ENCODE results near the gene SLC6A8. TPM values are rescaled to one million over a fixed set of nuclear protein-coding genes. Genes with fewer than 3 reads are reported as not detected.
"Not testable (repeated sequence)": the region's sequence is repeated elsewhere in the genome, so short reads cannot be mapped to it uniquely, and the experiment has no call there.

SLC6A8 gene
- total RNA-seq, 1 donor from 2014 or later, result 57.9 TPM

DNA sequence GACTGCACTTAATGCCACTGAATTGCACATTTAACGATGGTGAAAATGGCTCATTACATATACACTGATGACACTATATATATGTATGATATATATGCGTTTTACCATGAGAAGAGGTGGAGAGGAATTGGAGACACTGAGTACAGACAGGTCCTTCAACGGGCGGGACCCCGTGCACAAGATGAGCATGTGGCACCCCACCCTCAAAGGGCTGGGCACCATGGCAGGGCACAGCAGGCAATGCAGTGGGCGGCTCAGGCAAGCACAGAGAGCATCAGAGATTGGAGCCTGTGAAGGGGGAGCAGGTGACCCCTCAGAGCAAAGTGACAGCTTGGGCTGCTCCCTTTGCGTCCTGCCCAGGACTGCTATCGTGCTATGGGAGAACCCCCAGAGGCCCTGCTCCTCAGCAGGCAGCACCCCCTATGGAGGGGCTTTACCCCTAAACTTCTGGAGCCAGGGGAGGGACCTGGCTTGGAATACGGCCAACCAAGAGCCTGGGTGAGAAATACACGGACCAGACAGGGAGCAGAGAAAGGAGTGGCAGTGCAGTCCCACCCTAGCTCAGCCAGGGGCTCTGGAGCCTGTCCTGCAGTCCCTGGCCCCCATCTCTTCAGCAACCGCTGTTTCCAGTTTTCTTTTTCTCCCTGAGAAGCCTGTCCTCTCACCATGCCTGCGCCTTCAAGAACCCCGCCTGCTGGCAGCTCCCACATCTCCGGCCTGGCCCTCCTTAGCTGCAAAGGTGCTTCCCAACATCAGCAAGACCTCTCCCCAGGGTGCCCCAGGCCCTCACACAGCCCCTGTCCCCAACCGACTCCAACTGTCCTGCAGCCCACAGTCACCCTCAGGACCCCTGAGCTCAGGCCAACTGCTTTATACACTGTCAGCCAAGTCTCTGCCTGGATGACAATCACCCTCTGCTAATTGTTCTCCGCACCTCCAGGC is 10.5 kb downstream of the SLC6A8 start:
- Histone ChIP-seq H3K27ac (ENCODE audit: low read depth, low read length) (no peak overlapping the region), H3K4me1 (ENCODE audit: insufficient read depth, low read length) (peaks cover 2% of the 10 kb centered on the region), H2AFZ (ENCODE audit: low read depth, low read length) (no peak overlapping the region), H3K27me3 (ENCODE audit: insufficient read depth, low read length) (no peaks in the 10 kb centered on the region), H3K4me3 (ENCODE audit: insufficient read depth, low read depth, low read length) (no peak overlapping the region), H3K9me3 (ENCODE audit: insufficient read depth, low read depth, low read length) (no peaks in the 10 kb centered on the region), H4K20me1 (ENCODE audit: insufficient read depth, low read length) (no peaks in the 10 kb centered on the region), H3K4me2 (ENCODE audit: low read length) (no peak overlapping the region), H3K36me3 (ENCODE audit: insufficient read depth, low read length) (no peaks in the 10 kb centered on the region), H3K9ac (ENCODE audit: low read length) (no peak overlapping the region), H3K79me2 (ENCODE audit: insufficient read depth, low read length) (no peaks in the 10 kb centered on the region)
- no peak for DNase-seq (ENCODE audit: low read depth)
- no peaks in the 10 kb centered on the region for H3K27me3 Mint-ChIP-seq (ENCODE audit: low read depth, unreplicated experiment)
- peak overlapping the region; percentile 47 for H3K27ac Mint-ChIP-seq (ENCODE audit: unreplicated experiment)
- peak overlapping the region; percentile 45 for H3K4me3 Mint-ChIP-seq (ENCODE audit: unreplicated experiment)
- FAIRE-seq, result no peak
- no peaks in the 10 kb centered on the region for H3K9me3 Mint-ChIP-seq (ENCODE audit: unreplicated experiment)
- H3K36me3 Mint-ChIP-seq (ENCODE audit: low read depth, unreplicated experiment), result peaks cover 4% of the 10 kb centered on the region
- H3K4me1 Mint-ChIP-seq (ENCODE audit: low read depth, unreplicated experiment), result no peaks in the 10 kb centered on the region
- TF ChIP-seq, protein P1, sequence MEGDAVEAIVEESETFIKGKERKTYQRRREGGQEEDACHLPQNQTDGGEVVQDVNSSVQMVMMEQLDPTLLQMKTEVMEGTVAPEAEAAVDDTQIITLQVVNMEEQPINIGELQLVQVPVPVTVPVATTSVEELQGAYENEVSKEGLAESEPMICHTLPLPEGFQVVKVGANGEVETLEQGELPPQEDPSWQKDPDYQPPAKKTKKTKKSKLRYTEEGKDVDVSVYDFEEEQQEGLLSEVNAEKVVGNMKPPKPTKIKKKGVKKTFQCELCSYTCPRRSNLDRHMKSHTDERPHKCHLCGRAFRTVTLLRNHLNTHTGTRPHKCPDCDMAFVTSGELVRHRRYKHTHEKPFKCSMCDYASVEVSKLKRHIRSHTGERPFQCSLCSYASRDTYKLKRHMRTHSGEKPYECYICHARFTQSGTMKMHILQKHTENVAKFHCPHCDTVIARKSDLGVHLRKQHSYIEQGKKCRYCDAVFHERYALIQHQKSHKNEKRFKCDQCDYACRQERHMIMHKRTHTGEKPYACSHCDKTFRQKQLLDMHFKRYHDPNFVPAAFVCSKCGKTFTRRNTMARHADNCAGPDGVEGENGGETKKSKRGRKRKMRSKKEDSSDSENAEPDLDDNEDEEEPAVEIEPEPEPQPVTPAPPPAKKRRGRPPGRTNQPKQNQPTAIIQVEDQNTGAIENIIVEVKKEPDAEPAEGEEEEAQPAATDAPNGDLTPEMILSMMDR (IDR thresholded peaks at IDR 0.05; ENCODE audit: insufficient read depth, low read depth, low read length), result no peak
- no peak for TF ChIP-seq EZH2 (IDR thresholded peaks at IDR 0.05; ENCODE audit: insufficient read depth, low read length)

DNA sequence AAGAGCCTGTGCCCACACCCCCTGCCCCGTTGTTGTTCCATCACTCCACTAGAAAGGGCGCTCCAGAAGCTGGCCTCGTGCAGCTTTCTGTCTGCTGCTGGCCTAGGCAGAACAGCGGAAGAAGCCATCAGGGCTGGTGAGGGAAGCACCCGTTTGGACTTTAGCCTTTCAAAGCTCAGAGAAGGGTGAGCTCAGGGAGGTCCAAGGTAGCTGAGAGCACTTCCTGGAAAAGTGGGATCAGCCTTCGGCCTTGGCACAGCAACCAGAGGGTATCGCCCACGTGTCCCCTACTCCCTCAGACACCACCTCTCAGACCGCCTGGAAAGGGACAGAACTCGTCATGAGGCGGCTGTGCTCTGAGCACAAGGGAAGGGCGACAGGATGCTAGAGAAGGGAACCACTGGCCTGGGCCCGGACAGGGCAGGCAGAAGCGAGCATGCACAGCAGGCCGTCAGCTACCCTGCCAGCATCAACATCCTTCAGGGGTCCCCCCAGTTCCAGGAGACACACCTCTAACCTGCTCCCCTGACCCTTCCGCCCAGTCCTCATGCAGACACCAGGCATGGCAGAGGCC is 11.6 kb downstream of the SLC6A8 start:
- H3K36me3 ChIP-seq (ENCODE audit: insufficient read depth, low read length); DNase-seq (ENCODE audit: low read depth); H2AFZ ChIP-seq (ENCODE audit: low read depth, low read length); FAIRE-seq; H3K27ac ChIP-seq (ENCODE audit: low read depth, low read length); H3K4me3 ChIP-seq (ENCODE audit: insufficient read depth, low read depth, low read length); H3K9me3 ChIP-seq (ENCODE audit: insufficient read depth, low read depth, low read length); H3K4me3 Mint-ChIP-seq (ENCODE audit: unreplicated experiment); H3K4me2 ChIP-seq (ENCODE audit: low read length); H3K27ac Mint-ChIP-seq (ENCODE audit: unreplicated experiment); H3K4me1 ChIP-seq (ENCODE audit: insufficient read depth, low read length); H3K4me1 Mint-ChIP-seq (ENCODE audit: low read depth, unreplicated experiment); H3K27me3 Mint-ChIP-seq (ENCODE audit: low read depth, unreplicated experiment); H3K9ac ChIP-seq (ENCODE audit: low read length); H3K79me2 ChIP-seq (ENCODE audit: insufficient read depth, low read length); H4K20me1 ChIP-seq (ENCODE audit: insufficient read depth, low read length); H3K27me3 ChIP-seq (ENCODE audit: insufficient read depth, low read length); H3K36me3 Mint-ChIP-seq (ENCODE audit: low read depth, unreplicated experiment); H3K9me3 Mint-ChIP-seq (ENCODE audit: unreplicated experiment): not testable (repeated sequence)

DNA sequence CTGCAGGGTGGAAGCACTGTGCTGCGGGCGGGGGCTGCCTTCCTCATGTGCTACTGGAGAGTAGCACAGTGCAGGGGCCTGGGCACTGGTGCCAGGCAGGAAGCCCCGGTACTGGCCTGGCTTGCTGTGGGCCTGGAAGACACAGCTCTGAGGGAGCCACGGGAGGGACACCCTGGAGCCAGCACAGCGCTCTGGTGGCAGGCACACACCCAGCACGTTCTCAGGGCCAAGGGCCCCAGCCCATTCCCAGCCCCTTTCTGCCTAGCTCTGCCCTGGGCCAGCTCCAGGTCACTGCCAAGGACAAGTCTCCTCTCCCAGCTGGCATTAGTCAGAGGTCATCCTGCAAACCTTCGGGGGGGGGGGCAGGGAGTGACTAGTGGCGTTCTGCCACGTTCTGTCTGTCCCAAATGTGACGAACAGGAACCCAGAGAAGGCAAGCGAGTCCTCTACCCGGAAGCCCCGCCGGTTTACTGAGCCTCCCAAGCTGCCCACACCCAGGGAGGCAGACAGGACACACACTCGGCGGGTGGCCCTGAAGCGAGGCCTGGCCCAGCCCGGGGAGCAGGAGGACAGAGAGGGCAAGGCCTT is 12.2 kb downstream of the SLC6A8 start:
- H3K4me1 Mint-ChIP-seq (ENCODE audit: low read depth, unreplicated experiment); H3K27me3 ChIP-seq (ENCODE audit: insufficient read depth, low read length); H3K27ac Mint-ChIP-seq (ENCODE audit: unreplicated experiment); H4K20me1 ChIP-seq (ENCODE audit: insufficient read depth, low read length); DNase-seq (ENCODE audit: low read depth); H3K27me3 Mint-ChIP-seq (ENCODE audit: low read depth, unreplicated experiment); H3K9ac ChIP-seq (ENCODE audit: low read length); H3K9me3 ChIP-seq (ENCODE audit: insufficient read depth, low read depth, low read length); H3K4me1 ChIP-seq (ENCODE audit: insufficient read depth, low read length); H3K79me2 ChIP-seq (ENCODE audit: insufficient read depth, low read length); H3K27ac ChIP-seq (ENCODE audit: low read depth, low read length); H3K36me3 Mint-ChIP-seq (ENCODE audit: low read depth, unreplicated experiment); FAIRE-seq; H3K4me3 ChIP-seq (ENCODE audit: insufficient read depth, low read depth, low read length); H3K9me3 Mint-ChIP-seq (ENCODE audit: unreplicated experiment); H3K4me3 Mint-ChIP-seq (ENCODE audit: unreplicated experiment); H3K4me2 ChIP-seq (ENCODE audit: low read length); H2AFZ ChIP-seq (ENCODE audit: low read depth, low read length); H3K36me3 ChIP-seq (ENCODE audit: insufficient read depth, low read length): not testable (repeated sequence)
